ENCODE measurements around the gene RBBP8NL. TPM values are rescaled to one million over a fixed set of nuclear protein-coding genes. Genes with fewer than 3 reads are reported as not detected.

The RBBP8NL gene
- polyA plus RNA-seq, 1 experiment: not detected

GRCh38 chr20:62470459-62470858 is 43.1 kb upstream of the RBBP8NL start:
- Histone ChIP-seq H3K9me3 (ENCODE audit: control insufficient read depth, insufficient read depth, low read length) (no peaks in the 10 kb centered on the region; the same call in 1 of the 2 replicates), H3K27ac (ENCODE audit: low read depth, low read length) (no peak overlapping the region), H3K4me3 (ENCODE audit: low read depth, low read length) (no peak overlapping the region), H3K27me3 (ENCODE audit: control insufficient read depth, insufficient read depth, low read length) (peaks cover 64% of the 10 kb centered on the region)
- POLR2A ChIA-PET: no interaction called here
- CTCF ChIA-PET: no interaction called here
- DNase-seq (ENCODE audit: low read depth, low spot score): no peak
- TF ChIP-seq CTCF (IDR thresholded peaks at IDR 0.05; ENCODE audit: low read depth, low read length): no peak

GRCh38 chr20:62470001-62470400 is 42.7 kb upstream of the RBBP8NL start:
- no peaks in the 10 kb centered on the region; the same call in 1 of the 2 replicates for H3K9me3 ChIP-seq (ENCODE audit: control insufficient read depth, insufficient read depth, low read length)
- ChIA-PET POLR2A (no interaction called here), CTCF (no interaction called here)
- no peak for TF ChIP-seq CTCF (IDR thresholded peaks at IDR 0.05; ENCODE audit: low read depth, low read length)
- no peak overlapping the region for H3K4me3 ChIP-seq (ENCODE audit: low read depth, low read length)
- peaks cover 65% of the 10 kb centered on the region for H3K27me3 ChIP-seq (ENCODE audit: control insufficient read depth, insufficient read depth, low read length)
- no peak overlapping the region for H3K27ac ChIP-seq (ENCODE audit: low read depth, low read length)
- no peak for DNase-seq (ENCODE audit: low read depth, low spot score)

GRCh38 chr20:62469352-62469751 is 42.0 kb upstream of the RBBP8NL start:
- TF ChIP-seq CTCF (IDR thresholded peaks at IDR 0.05; ENCODE audit: low read depth, low read length): no peak
- ChIA-PET POLR2A (no interaction called here), CTCF (no interaction called here)
- H3K4me3 ChIP-seq (ENCODE audit: low read depth, low read length): no peak overlapping the region
- no peak overlapping the region for H3K27ac ChIP-seq (ENCODE audit: low read depth, low read length)
- peaks cover 62% of the 10 kb centered on the region for H3K27me3 ChIP-seq (ENCODE audit: control insufficient read depth, insufficient read depth, low read length)
- H3K9me3 ChIP-seq (ENCODE audit: control insufficient read depth, insufficient read depth, low read length): no peaks in the 10 kb centered on the region; the same call in 1 of the 2 replicates
- DNase-seq (ENCODE audit: low read depth, low spot score): no peak

- peaks cover 45% of the 10 kb centered on the region for H3K27me3 ChIP-seq (ENCODE audit: control insufficient read depth, insufficient read depth, low read length)
- no peak for TF ChIP-seq CTCF (IDR thresholded peaks at IDR 0.05; ENCODE audit: low read depth, low read length)
- no peak overlapping the region for H3K4me3 ChIP-seq (ENCODE audit: low read depth, low read length)
- H3K9me3 ChIP-seq (ENCODE audit: control insufficient read depth, insufficient read depth, low read length): no peaks in the 10 kb centered on the region; the same call in 1 of the 2 replicates
- H3K27ac ChIP-seq (ENCODE audit: low read depth, low read length): no peak overlapping the region
- POLR2A ChIA-PET: no interaction called here
- no peak for DNase-seq (ENCODE audit: low read depth, low spot score)
- CTCF ChIA-PET: no interaction called here
Observed at GRCh38 chr20:62466806-62467537, 39.6 kb upstream of the RBBP8NL start.

- TF ChIP-seq CTCF (IDR thresholded peaks at IDR 0.05; ENCODE audit: low read depth, low read length): no peak
- ChIA-PET CTCF (no interaction called here), POLR2A (no interaction called here)
- DNase-seq (ENCODE audit: low read depth, low spot score): no peak
- Histone ChIP-seq H3K9me3 (ENCODE audit: control insufficient read depth, insufficient read depth, low read length) (no peaks in the 10 kb centered on the region; the same call in 1 of the 2 replicates), H3K27ac (ENCODE audit: low read depth, low read length) (no peak overlapping the region), H3K27me3 (ENCODE audit: control insufficient read depth, insufficient read depth, low read length) (peaks cover 42% of the 10 kb centered on the region), H3K4me3 (ENCODE audit: low read depth, low read length) (no peak overlapping the region)
Observed at GRCh38 chr20:62466072-62466760, 38.9 kb upstream of the RBBP8NL start.

All from AG04450 (cell line).